RKO (cell line): ENCODE results near the gene BLID.

Source experiments
- DNase-seq: peaks from one replicate; pipeline ENCODE4 v3.0.0-alpha.2; 2016; ENCODE audit warnings: low spot score

BLID gene, protein sequence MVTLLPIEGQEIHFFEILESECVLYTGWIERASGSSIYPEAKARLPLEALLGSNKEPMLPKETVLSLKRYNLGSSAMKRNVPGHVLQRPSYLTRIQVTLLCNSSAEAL

DNA sequence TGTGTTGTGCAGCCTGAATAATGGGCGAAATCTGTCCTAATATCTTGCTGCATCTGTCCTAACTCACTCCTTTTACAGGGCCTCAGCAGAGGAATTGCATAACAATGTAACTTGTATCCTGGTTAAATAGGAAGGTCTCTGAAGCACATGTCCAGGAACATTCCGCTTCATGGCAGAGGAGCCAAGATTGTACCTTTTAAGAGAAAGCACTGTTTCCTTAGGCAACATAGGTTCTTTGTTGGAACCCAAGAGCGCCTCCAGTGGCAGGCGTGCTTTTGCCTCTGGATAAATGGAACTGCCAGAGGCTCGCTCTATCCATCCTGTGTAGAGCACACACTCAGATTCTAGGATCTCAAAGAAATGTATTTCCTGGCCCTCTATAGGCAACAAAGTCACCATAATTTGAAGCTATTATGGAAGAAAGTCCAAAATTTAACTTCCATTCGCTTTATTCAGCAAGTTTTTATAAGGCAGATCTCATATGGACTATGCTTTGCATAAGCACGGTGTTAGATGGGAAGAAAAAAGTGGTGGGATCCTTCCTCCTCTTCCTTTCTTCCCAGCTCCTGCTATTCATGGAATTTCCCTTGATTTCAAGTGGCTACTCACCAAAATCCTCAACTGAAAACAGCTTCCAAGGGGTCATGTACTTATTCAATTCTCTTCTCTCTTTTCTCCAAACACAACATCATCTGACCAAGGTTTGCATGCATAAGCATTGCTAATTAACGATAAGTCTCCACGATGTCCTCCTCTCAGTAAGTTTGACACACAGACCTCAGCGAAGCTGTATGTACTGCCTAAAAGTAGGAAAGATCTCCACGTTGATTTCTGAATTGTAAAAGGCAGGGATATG, at the start of gene BLID:
Gene BLID, minus strand, starts transcription at position 692 of the 856 bp plus-strand sequence. Its CDS starts 293 bp downstream, at position 399.
- DNase-seq: no peak

DNA sequence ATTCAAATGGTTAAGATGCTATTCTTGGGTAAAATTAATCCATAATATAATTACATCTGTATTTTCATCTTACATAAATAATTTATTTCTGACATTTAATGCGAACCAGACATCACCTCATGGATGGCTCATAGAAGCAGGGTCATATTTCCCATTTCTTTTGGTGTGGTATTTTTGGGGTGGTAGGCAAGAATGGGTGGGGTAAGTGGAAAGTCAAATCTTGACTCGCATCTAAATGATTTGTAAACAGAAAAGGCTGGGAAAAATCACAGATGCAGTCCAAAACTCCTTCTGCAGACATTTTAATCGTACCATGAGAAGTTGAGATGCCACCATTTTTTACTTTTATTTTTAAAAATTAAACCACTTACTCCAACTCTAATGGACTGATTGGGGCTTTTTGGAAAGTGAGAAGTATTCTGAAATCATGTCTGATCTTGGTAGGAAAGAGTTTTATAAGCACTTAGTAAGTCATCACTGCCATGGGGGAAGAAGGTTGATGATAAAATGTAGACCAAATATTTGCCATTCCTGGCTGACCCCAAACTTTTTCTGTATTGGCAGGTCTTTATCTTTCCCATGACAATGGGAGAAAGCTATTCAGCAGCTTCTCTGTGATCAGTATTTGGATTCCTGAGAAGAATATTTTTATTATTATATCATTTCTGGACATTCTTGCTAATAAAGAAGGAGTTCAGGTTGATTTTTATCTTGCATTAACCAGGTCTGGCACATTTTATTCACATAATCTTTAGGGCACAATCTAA, 47.2 kb upstream of the BLID start:
- no peak for DNase-seq

DNA sequence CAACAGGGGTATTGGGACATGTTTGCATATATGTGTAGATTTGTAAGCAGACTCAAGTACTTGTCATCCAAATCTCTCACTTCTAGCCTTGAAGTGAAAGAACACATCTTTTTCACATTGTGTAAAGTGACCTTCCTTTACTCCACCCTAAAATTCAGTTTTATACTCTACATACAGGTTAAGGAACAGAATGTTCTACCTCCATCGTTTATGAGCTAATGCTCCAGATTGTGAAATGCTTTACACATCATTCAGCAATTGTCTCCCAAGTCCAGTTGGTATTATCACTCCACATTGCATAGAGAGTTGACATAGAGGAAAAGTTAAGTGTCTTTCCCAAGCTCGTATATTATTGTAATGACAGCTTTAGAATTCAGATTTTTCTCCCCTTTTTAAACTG, 46.1 kb upstream of the BLID start:
- DNase-seq: no peak

DNA sequence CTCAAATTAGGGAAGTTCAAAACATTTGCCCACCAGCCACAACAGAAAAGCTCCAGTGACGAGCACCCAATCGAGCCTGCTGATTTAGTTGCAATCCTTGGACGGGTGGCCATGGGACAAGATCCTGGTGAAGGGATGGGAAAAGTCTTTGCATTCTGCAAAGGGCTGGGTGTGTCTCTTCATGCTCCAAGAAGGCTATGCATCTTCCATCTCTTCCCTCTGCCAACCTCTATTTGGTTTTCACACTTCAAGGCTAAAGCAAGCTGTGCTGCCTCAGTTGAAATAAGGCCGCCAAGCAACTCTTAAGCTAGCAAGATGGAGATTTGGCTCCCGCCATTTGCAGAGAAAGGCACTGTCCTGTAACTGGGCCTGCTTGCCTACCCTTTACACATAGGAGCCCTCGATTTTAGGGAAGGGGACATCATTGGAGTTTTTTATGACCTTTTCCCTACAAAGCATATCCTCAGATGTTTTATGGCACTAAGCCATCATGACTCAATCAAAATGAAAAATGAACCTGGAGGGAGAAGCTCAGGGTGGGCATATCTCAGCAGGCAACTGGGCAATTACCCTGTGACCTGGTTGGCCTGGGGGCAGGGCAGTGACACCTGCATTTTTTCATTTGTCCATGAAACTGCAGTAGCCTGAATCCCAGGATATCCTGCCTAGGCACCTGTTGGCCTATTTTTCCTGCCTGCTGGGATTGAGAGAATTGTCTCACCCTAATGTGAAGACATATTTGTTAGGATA, 45.0 kb upstream of the BLID start:
- DNase-seq: no peak

DNA sequence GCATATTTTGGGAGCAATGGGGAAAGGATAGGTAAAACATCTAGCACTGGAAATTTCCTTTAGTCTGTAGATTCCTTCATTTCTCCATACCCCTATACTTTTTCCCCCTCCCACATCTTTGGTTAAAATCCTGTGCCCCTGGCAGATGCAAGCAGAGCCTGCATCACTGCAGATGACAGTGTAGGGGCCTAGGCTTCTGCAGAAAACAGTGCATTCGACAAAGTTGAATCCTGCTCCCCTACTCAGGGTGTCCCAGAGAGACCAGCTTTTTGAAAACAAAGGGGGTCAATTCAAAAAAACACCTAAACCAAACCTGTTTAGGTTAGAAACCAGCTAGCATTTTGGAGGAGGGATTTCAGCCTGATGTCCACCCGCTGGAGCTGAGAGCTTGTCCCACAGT, 43.8 kb upstream of the BLID start:
- no peak for DNase-seq

DNA sequence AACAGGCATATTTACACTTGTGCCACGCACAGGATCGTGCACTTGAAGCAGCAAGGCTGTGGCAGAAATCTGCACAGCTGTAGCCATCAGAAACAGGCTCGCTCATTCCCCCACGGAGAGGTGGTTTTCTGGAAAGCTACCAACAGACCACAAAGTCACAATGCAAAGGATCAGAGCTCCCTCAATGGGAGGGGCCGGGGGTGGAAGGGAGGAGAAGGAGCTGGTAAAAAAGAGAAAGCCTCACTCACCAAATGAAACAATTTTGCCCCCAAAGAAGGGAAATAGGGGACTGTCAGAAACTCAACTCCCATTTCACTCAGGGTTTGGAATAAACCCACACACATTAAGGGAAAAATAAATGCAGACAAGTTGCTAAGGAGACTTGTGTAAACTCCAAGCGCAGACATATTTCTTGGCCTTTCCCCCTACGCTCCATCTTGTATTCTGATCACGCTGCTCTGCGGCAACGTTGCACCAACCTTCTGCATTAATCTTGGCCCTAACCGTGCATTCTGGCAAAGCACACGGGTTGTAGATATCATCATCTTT, 43.2 kb upstream of the BLID start:
- DNase-seq: peak; percentile 54

DNA sequence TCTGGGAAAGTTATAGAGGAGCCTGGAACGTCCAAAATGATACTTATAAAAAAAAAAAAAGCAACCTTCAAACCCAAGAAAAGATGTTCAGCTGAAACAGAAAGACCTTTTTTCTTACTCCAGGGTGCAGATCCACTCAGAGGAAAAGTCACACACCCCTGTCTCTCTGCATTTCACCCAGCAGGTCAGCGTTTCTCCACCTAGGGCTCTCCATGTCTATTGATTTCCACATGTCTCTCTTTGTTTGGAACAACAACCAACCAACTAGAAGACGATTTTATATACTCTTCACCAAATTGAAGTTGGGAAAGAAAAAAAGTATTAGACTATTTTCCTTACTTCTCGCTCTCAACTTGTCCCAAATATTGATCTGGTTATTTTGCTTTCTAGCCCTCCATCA, 42.2 kb upstream of the BLID start:
- DNase-seq: no peak

DNA sequence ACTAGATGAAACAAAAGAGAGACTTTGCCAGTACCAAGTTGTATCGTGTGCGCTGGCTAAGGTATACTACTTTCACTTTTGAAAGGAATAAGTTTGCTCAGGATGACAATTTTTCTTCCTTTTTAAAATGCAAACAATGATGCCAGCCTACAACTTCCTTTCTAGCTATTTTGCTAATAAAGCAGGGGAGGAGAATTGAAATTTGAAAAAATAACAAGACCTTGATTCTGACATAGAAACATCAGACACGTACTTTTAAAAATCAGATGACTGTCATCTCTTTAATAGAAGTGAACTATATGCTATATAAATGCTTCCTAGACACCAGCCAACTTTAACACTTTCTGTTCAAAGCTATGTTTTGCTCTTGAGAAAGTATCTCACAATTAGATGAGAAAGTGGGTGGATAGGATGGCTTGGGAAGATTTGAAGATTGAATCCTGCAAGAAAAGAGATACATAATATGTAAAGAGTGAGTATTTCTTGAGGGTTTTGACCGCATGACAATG, 41.7 kb upstream of the BLID start:
- DNase-seq: peak; percentile 28

DNA sequence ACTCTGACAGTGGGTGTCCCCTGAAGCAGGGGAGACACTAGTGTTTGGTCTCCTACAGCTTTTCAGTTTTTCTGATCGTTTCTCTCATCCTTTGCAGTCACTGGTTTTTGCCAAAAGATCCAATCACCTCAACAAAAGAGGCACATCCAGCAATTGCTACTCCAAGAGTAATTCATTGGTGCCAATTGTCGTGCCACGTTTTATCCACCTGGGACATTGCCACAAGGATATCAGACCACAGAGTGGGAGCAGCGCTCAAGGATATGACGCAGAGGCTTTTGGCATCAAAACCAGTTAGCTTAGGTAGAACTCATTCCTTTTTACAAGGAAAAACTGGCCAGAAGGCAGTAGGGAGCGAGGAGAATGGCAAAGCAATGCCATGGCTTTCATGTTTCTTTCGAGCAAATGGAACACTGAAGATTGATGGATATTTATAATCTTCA, 40.9 kb upstream of the BLID start:
- DNase-seq: peak; percentile 91

DNA sequence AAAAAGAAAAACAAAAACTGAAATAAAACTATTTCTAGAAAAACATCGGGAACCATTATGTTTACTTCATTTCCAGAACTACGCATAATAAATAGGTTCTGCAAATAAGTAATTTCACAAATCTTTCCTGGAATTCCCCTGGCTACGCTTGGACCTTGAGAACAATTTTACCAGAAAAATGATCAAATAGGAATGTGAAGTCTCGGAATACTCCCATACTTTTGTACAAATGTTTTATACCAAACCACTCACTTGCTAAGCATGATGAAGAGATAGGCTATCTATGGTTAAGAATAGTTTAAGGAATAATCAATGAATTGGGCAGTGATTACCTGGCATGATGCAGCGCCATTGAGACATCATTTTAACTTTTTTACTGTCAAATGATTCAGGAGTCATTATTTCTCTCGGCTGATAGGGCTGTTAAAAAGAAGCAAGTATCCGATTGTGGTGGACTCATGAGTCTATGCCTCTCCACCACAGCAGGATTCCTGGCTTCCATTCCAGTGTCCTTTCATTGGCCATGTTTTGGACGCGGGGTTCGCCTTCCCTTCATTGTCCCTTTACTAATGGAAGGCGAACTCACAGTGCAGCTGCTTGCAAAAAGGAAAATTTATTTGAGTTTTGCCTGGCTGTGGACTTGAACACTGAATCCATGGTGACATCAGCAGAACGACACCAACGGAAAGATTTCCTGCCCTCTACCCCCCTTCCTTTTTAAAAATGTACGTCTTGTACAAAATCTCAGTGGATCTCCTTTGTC, 39.9 kb upstream of the BLID start:
- DNase-seq: peak; percentile 42

DNA sequence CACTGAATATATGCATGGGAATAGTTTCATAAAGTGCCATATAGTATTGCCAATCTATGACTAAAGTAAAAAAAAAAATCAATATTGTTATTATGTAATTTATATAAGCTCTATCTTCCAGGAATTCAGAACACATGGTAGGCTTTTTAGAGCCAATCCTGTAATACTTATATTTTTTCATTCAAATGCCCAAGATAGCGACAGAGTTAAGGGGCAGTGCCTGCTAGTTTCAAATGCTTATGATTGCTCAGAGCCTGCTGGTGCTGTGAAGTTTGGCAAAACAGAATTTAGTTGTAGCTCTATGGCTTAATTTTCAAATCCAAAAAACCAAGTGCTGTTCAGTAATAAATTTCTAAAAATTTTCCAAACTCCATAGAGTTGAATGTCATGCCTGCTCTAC, 39.0 kb upstream of the BLID start:
- DNase-seq: peak; percentile 27

DNA sequence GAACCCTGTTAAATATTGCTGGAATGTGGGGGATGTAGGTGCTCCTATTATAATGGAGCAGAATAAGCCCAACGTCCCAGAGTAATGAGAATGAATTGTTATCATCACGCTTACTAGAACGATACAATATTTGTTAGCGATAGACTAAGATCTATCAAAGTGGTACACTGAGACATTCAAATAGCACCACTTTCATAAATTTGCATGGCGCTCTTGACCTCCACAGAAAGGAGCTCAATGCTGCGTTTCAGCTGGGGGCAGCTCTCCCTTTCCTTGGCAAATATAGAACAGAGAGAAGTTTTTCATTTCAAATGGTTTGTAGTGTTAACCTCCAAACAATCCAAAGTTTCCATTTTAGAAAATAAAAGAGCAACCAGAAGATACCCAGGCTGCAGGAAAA, 38.2 kb upstream of the BLID start:
- no peak for DNase-seq

DNA sequence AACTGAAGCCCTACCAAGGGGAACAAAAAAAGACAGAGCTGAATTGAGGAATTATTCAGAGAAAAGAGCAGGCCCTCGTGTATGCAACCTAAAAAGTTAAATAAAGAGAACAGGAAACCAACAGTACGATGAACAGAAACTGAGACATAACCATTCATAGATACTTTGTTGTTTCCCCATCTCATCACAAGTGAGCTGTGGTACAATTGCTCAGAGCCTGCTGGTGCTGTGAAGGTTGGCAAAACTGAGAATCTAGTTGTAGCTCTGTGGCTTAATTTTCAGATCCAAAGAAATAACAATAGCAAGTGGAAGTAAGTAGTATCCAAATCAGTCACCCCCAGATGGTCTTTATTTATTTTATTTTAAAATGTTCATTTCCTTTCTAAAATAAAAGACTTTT, 37.7 kb upstream of the BLID start:
- no peak for DNase-seq

DNA sequence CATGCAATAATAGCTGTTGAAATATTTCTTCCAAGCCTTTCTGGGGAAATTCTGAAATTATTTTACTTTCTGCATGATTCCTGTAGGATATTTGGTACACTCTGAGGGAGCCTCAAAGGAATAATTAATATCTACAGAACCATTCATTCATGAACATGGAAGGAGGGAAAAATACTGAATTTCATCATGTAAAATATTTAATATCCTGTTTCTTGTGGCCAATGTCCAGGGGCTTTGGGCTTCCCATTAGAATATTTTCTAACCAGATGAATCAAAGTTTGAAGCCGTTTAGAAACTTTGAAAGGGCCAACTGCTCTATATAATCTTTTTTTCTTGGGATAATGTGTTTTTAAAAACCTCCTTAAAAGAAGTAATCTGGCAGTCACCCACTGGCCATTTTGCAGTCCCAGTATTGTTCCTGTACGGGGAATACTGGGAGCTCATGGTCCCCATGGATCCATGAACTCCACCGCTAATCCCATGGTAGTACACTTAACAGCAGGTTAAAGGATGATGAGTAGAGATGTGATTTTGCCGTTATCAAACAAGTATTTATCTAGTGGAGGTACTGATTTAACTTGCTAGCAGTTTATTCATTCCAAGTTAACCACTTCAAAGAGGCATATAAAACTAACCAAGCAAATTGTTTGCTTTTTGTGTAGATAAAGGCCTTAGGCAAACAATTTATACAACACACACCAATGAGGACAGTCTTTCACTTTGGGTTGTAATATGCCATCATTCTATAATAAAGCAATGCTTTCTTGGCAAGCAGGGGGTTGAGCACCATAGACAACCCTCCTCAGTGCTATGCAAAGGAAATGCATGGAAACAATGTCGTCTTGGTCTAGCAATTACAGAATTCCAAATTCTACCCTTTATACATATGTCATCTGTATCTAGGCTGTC, 34.5 kb upstream of the BLID start:
- DNase-seq: no peak

DNA sequence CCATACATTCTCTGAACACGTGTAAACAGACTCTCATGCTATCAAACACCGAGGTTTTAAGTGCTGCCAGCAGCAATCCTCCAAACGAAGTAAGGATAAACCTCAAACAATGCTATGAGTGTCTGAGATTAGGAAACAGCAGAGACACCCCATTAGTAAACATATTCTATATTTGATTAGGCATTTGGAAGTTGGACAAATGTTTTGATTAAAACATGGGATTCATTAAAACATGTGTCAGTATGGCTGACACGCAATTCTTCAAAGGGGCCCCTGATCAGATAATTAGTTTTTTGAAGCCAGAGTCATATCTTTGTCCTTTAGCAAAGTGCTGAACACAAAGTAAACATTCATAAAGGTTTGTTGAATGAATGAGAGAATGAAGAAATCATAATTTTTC, 33.2 kb upstream of the BLID start:
- DNase-seq: no peak

DNA sequence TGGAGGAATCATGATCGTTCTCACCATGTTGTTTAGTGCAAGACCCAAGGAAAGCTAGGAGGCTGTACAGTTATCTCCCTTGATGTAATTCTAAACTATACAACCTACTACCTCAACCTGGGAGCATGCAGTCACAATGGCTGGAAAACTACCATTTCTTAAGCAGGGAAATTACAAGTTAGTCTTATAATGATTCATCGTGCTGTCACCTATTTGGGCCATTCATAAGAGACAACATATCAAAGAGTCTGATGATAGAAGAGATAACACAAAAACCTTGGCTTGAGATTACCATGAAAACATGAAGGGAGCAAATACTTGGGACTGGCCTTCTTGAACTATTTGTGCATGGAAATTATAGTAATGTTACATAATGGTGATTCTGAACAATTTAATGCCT, 30.5 kb upstream of the BLID start:
- DNase-seq: peak; percentile 49

DNA sequence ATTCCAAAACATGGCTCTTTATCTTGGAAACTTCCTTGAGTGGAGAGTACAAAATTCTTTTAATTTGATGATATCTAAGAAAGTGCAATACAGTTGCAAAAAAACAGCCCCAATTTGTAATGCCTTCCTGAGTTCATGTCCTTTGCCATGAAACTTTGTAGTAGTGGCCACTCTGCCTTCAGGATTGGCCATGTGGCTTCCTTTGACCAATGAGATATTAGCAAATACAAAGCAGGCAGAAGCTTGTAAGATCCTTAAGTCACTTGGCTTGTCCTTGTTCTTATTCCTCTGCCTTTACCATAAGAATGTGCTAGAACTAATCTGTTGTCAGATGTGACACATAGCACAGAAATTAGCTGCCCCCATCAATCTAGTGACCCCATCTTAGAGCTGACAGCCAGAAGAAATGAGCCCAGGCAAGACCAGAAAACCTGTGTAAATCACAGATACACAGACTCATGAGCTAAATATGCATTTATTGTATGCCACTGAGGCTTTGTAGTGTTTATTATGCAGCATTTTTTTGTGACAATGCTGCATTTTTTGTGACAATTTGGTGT, 29.8 kb upstream of the BLID start:
- no peak for DNase-seq

DNA sequence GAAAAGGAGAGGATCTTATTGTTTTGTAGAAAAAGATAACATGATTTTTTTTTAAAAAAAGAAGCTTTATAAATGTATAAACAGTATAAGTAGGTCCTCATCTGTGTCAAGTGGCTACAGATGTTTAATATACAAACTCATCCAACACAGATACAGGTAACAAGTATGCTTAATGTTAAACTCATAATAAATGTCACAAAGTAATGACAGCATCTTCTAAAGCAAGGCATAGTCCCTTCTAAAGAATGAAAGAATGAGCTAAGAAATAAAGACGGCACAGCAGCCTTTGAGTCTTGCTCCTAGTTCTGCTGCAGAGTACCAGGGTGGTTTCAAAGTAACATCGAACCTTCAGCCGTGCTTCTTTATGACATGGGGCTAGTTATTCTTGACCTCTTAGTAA, 28.7 kb upstream of the BLID start:
- no peak for DNase-seq

DNA sequence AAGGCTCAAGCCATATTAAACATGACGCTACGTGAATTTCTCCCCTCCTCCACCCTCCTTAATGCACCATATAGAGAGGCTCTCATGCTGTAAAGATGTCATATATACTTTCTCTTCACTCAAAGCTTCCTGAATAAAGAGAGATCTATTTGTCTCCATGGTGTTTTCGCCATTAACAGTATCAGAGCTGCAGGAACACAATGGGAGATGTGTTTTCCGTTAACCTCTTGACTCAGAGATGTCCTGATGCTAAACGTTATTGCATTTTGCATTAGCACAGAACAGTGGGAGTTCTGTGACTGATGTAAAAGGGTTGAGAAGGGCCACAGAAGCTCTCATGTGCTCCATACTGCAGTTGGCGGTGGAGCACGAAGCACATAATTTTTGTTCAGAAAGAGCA, 25.7 kb upstream of the BLID start:
- no peak for DNase-seq

DNA sequence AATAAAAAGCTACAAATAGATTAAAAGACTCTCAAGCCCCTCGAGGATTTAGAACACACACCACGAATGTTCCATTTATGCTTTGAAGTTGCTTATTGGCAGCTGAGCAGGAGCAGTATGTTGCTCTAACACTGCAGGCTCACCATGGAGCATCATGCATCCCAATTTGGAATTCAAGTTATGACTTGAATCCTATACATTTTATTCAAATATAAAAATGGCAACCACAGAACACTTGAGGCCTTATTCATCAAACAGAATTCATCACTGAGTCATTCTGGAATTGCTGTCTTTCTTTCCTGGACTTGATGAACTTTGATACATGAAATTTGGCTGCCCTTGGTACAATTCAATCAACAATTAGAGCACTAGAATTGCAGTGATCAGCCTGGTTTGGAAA, 24.5 kb upstream of the BLID start:
- peak; percentile 72 for DNase-seq
